Activated CD4-positive, alpha-beta T cell treated with anti-CD3 and anti-CD28 coated beads, Interleukin-2, amount 50 U/mL, for 4 hours (primary cell): Measurements from ENCODE around the gene GTF3A.
"Not testable (repeated sequence)": the region's sequence is repeated elsewhere in the genome, so short reads cannot be mapped to it uniquely, and the experiment has no call there.

Experiments used
- DNase-seq, 2 experiments: peaks; one replicate each; pipeline ENCODE4 v3.0.0-alpha.2; 2020

Gene GTF3A

DNA sequence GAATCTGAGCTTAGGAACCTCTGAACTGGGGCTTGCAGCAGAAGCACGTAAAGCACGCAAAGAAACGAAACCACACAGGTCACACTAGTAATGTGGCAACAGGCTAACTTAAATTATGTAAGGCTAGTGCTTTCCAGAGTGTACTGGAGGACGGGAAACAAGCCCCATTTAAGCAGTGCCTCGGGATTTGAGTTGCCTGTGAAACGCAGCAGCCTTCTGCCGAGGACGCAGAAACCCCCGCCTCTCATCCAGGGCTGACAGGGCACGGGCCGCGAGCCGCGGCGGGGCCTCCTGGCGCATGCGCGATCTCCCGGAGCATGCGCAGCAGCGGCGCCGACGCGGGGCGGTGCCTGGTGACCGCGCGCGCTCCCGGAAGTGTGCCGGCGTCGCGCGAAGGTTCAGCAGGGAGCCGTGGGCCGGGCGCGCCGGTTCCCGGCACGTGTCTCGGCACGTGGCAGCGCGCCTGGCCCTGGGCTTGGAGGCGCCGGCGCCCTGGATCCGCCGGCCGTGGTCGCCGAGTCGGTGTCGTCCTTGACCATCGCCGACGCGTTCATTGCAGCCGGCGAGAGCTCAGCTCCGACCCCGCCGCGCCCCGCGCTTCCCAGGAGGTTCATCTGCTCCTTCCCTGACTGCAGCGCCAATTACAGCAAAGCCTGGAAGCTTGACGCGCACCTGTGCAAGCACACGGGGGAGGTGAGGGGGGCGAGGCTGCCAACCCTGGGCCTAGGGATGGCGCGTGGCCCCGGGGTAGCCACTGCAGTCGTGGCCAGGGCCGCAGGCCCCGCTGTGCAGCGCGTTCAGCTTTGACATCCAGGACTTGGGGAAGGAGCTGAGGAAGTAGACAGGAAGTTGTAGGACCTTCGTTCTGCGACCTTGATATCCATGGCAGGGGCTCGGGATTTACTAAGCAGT lies at the start of gene GTF3A:
Gene GTF3A, plus strand, starts transcription at position 374 of the 912 bp plus-strand sequence.
- peak; percentile 77 to 80 for DNase-seq

GRCh38 chr13:27374650-27375049 lies 49.8 kb upstream of the GTF3A start:
- peak; percentile 39 to 40 for DNase-seq

DNA sequence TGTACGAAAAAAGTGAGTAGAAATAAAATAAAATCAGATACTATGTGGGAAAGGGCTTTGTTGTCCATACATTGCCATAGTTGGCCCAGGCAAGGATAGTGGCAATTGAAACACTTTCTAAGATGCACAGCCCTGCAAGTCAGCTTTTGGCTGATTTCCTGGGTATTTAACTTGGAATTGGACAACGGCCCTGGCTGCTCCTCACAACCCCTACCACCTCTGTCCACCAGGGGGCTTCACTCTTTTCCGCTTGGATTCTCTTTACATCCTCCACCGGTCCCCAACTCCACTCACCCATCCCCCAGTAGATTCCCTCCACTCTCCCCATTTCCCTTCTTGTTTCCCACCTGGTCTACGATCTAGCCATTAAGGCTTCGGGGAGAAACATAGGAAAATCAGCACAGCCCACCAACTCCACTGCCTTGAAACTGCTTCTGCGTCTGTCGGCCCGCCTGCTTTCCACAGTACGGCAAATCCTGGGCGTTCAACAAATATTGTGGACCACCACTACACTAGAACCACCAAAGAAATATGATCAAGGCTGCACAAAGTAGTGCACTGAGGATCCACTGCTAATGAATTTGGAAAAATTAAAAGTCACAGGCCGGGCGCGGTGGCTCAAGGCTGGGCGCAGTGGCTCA lies 48.6 kb upstream of the GTF3A start:
- DNase-seq, result peak; percentile 45 to 48

DNA sequence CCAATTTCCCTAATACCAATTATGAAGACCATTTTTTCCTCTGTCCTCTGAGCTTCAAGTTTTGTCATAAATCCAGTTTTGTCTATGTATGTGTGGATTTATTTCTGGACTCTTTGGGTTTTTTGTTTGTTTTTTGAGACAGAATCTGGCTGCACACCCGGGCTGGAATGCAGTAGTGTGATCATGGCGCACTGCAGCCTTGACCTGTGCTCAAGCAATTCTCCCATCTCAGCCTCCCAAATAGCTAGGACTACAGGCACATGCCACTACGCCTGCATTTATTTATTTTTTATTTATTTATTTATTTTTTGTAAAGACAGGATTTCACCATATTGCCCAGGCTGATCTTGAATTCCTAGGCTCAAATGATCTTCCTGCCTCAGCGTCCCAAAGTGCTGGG lies 45.3 kb upstream of the GTF3A start:
- no peak for DNase-seq

DNA sequence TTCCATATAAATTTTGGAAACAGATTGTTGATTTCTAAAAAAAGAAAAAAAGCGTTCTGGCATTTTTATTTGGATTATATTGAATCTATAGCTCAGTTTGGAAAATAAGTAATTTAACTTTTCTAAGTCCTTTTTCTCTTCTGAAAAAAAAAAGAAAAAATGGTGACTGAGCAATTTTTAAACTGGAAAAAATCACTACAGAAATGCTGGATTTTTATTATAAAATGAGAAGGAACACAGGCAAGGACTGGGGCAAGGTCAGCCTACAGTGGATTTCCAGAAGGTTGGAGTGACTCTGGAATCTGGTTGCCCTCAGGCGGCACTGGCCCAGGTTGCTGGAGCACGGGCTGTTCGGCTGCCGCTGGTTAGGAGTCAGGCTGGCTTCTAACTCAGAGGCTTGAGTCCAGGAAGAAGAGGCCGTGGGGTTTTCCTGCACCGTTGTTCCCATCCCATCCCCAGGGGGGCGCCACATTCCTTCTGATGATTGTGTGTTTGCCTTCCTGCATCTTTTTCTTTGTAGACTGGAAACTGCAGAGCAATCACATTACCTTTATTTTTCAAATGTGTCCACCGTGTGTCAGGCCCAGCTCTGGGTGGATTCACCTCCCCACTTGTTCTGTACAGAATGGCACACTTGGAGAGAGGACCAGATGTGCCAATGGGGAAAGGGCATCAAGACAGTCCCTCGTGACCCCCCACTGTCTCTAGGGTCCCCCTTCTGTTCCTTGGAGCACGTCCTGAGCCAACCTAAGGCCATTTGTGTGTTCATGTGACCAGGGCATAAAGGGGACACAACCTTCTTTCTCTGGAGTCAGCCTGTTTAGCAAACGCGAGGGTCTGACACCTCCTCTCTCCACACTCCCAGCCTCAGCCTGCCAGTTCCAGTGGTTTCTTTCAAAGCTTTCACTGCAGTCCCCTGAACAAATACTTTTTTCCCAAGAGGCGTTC lies 44.5 kb upstream of the GTF3A start:
- peak; percentile 34 to 41 for DNase-seq

- no peak for DNase-seq
Observed at GRCh38 chr13:27381601-27382000, 42.8 kb upstream of the GTF3A start.

DNA sequence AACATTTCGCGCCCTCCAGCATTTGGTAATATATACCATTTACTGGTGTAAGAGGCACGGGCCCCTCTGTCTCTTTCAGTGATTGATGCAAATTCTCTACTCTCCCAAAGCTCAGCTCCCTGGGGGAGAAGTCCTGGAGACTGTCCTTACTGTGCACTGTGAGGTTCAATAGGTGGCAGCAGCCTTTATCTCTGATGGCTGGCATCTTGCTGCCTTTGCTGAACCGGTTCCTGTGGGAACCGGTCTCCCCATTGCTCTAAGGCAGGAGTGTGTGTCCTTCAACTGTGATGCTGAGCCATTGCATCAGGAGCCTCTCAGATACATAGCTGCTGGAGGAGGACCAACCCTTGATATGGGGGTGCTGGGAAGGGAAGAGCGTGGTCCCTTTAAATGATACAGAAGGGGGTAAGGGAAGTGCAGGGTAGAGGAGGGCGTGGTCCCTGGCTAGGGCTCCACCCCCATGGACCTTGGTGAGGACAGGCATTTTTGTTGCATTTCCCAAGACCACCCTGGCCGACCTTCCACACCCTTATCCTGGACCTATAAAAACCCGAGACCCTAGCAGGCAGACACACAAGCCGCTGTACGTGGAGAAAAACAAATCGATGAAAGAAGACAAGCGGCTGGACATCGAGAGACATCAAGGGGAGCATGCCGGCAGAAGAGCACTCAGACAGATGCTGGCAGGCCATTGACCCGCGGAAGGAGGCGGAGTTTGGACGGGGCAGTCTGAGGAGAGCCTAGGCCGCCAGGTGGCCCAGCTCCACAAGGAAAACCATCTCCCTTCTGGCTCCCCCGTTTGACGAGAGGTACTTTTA lies 41.1 kb upstream of the GTF3A start:
- DNase-seq, result no peak

DNA sequence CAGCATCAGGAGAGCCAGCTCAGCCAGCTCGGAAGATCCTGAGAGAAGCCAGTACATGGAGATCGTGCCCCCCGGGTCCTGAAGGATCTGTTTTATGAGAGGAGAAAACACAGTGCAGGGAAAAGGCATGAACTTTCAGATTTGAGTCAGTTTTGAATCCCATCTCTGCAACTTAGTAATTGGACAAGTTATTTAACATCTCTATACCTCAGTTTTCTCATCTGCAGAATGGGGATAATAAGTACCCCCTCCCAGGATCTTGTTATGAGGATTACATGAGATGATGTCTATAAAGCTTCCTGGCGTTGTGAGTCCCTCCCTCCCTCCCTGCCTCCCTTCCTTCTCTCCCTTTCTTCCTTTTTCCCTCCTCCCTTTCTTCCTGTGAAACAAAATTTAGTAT lies 40.1 kb upstream of the GTF3A start:
- DNase-seq, result no peak

GRCh38 chr13:27388241-27388640 lies 36.2 kb upstream of the GTF3A start:
- DNase-seq, result no peak

GRCh38 chr13:27389891-27390290 lies 34.5 kb upstream of the GTF3A start:
- no peak for DNase-seq

GRCh38 chr13:27391471-27391870 lies 32.9 kb upstream of the GTF3A start:
- no peak for DNase-seq

DNA sequence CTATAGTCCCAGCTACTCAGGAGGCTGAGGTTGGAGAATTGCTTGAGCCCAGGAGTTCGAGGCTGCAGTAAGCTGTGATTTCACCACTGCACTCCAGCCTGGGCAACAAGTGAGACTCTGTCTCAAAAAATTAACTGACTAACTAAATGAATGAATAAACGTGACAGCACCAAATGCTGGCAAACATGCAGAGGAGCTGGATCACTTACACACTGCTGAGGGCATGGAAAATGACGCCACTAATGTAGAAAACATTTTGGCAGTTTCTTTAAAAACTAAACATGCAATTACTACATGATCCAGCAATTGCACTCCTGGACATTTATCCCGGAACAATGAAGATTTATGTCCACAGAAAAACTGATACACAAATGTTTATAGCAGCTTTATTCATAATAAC lies 31.3 kb upstream of the GTF3A start:
- DNase-seq, result no peak

DNA sequence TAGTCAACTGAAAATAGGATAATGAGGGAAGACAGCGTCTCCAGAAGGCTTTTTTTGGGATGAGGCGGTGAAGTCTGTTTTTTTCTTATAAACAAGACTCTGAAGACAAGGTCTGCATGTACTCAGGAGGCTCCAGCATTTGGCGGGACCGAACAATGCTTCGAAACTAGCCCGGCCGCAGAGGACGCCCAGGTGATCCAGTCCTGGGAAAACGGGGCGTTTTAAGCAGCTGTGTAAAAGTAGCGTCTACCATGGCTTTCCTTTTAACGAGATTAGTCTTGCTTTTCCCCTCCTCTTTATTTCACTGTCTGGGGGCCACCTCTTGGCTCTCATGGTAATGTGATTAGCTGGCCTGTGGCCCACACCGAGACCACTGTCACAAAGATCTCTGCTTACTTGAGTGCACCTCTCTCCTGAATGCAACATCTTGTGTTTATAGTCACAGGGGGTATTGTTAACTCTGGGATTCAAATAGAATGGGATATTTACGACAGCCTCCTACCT lies 29.4 kb upstream of the GTF3A start:
- DNase-seq, result no peak

GRCh38 chr13:27396252-27396846 lies 28.1 kb upstream of the GTF3A start:
- no peak for DNase-seq

DNA sequence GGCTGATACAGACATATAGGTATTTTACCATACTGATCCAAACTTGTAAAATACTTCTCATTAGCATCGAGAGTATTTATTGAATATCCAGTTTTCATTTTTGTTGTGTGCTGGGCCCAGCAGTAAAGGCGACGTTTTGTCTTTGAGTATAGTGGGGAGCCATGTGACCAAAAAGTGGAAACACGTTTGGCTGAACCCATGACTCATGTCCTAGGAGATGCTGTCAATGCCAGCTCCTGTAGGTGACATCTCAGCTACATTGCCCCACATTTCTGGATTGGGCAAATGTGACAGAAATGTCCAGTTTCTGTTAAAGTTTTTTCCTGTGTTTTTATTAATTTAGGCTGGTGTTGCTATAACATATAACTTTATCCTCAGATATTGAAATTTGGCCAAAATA lies 26.1 kb upstream of the GTF3A start:
- DNase-seq, result no peak

GRCh38 chr13:27400405-27400804 lies 24.0 kb upstream of the GTF3A start:
- DNase-seq, result not testable (repeated sequence)

DNA sequence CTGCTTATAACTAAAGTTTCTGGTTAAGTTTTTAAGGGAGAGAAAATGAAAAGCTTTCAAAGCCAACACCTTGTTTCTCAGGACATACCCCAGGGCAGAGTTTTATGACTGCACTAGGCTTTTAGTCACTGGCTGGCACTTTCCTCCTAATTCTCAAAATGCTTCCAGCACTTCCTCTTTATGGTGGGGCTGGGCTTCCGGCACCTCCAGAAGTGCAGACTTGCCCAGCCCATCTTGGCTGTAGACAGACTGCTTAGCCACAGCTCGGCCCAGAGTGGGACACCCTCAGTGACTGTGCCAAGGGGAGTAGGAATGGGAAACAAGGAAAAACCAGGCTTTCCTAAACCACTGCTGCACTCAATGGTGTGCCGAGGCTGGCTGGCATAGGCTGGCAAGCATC lies 23.2 kb upstream of the GTF3A start:
- DNase-seq, result no peak

GRCh38 chr13:27403203-27403678 lies 21.2 kb upstream of the GTF3A start:
- no peak for DNase-seq

DNA sequence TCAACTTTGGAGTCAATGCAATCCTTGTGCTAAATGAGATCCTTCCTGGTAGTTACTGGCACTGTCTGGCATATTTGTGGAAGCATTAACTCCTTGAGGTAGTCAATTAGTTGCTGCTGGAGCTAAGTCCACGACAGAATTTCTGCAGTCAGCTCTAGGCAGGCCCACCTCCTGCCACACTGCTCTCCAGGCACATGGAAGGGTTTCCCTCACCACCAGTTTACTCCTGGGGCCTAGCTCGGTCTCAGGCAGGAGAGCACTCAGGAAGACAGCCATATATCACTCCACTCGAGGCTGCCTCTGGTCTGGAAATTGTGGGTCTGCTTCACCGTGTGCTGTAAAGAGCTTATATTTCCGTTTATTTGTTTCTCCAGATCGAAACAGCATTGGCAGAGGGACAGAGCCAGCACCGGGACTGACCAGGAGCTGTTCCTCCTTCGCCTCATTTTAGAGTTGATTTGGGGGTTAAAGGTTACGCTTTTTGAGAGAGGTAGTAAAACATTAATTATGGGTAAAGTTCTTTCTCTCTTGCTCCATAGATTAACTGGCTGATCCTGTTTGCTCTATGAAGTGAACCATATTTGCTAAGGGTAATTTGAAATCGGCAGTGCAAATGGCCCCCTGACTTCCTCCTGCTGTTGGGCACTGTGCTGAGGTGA lies 20.6 kb upstream of the GTF3A start:
- no peak for DNase-seq

DNA sequence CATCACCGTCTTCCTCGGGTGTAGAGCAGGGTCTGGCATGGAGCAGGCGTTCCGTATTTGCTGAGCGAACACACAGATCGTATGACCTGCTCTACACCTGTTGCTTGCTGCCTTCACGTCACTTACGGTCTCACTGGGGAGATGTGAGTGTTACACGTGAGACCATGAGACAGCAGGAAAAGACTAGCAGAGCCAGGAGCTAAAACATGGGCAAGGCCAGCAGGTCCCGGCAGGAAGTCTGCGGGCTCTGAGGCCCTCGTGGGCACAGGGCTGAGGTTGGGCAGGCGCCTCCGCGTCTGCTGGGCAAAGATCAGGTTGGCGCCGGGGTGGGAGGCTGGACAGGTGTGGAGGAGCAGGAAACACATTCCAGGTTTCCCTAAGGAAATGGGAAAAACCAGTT lies 19.7 kb upstream of the GTF3A start:
- DNase-seq, result no peak
